Measurements from ENCODE around the gene NABP2. TPM values are rescaled to one million over a fixed set of nuclear protein-coding genes. Genes with fewer than 3 reads are reported as not detected.

Gene NABP2
- total RNA-seq, 2 donors from 2014 or later = 11.9 to 16.3 TPM

DNA sequence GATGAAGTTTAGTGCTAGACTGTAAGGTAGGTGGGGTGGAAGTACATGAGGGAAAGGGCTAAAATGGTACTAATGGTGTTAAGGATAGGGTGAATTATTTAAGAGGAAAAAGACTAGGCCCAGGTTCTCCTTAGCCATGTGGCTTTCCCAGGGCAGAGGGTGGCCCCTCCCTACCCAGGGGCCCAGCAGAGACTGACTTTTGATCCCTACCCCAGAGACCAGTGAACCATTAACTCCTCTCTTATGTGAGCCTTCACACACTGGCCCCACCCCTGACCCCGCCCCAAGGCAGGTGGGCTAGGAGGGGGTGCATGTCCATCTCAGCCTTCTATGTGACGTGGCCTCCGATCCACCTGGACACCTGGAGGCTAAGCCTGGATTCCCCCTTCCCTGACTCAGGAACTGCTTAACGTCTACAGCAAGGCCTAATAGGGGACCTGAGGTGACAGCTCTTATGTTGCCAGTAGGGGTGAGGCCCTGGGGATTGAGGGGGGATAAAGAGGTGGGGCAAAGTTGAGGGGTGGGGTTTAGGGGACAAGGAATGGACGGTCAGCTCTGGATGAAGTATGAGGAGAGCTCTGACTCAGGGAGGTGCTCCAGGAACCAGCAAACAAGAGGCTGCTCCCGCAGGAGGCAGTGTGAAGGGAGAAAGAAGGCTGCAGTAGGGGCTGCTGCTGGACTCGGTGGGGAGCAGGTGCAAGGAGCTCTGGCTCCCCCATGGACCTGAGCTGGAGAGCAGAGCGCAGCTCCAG, 6.5 kb downstream of the NABP2 start:
- no peaks in the 10 kb centered on the region for H3K27me3 ChIP-seq
- intact Hi-C loops (cut with DNase I) = no loop called here
- peak; percentile 63 to 88 (median 84) for TF ChIP-seq POLR2A (IDR thresholded peaks at IDR 0.05)
- TF ChIP-seq, protein P1, sequence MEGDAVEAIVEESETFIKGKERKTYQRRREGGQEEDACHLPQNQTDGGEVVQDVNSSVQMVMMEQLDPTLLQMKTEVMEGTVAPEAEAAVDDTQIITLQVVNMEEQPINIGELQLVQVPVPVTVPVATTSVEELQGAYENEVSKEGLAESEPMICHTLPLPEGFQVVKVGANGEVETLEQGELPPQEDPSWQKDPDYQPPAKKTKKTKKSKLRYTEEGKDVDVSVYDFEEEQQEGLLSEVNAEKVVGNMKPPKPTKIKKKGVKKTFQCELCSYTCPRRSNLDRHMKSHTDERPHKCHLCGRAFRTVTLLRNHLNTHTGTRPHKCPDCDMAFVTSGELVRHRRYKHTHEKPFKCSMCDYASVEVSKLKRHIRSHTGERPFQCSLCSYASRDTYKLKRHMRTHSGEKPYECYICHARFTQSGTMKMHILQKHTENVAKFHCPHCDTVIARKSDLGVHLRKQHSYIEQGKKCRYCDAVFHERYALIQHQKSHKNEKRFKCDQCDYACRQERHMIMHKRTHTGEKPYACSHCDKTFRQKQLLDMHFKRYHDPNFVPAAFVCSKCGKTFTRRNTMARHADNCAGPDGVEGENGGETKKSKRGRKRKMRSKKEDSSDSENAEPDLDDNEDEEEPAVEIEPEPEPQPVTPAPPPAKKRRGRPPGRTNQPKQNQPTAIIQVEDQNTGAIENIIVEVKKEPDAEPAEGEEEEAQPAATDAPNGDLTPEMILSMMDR (IDR thresholded peaks at IDR 0.05) = peak in 2 of 7 experiments; percentile 1 to 8
- ATAC-seq = peak; percentile 93
- H3K9me3 ChIP-seq = no peaks in the 10 kb centered on the region
- H3K27ac ChIP-seq = peak overlapping the region; percentile 72 to 89 (median 86)
- WGBS, 2 donors = 23 to 26% methylated on average over 7 to 8 of the region's 8 CpGs
- H3K4me1 ChIP-seq = peaks cover 42% of the 10 kb centered on the region
- peak; percentile 92 to 95 (median 95) for DNase-seq
- H3K36me3 ChIP-seq (replicated peaks in 1 of 2; ENCODE audit: insufficient read depth in 1 of 2, low read depth in 2 of 2) = no peaks in the 10 kb centered on the region
- H3K4me3 ChIP-seq = peak overlapping the region; percentile 47 to 51

- Histone ChIP-seq H3K9me3 (no peaks in the 10 kb centered on the region), H3K27ac (peak overlapping the region; percentile 72 to 89 (median 86)), H3K36me3 (replicated peaks in 1 of 2; ENCODE audit: insufficient read depth in 1 of 2, low read depth in 2 of 2) (no peaks in the 10 kb centered on the region), H3K4me1 (peaks cover 46% of the 10 kb centered on the region), H3K4me3 (peak overlapping the region; percentile 47 to 51), H3K27me3 (no peaks in the 10 kb centered on the region)
- TF ChIP-seq POLR2A (IDR thresholded peaks at IDR 0.05) = no peak
- TF ChIP-seq, protein P1 (IDR thresholded peaks at IDR 0.05) = no peak
- 50% methylated on average over 11 of the region's 11 CpGs; no CpG with 5 or more reads in 1 of the 2 donors for WGBS, 2 donors
- DNase-seq (peak in 1 of 4 donors; percentile 24), ATAC-seq (no peak)
- intact Hi-C loops (cut with DNase I) = no loop called here
These were observed 7.0 kb downstream of the NABP2 start for GRCh38 chr12:56231184-56231582.

DNA sequence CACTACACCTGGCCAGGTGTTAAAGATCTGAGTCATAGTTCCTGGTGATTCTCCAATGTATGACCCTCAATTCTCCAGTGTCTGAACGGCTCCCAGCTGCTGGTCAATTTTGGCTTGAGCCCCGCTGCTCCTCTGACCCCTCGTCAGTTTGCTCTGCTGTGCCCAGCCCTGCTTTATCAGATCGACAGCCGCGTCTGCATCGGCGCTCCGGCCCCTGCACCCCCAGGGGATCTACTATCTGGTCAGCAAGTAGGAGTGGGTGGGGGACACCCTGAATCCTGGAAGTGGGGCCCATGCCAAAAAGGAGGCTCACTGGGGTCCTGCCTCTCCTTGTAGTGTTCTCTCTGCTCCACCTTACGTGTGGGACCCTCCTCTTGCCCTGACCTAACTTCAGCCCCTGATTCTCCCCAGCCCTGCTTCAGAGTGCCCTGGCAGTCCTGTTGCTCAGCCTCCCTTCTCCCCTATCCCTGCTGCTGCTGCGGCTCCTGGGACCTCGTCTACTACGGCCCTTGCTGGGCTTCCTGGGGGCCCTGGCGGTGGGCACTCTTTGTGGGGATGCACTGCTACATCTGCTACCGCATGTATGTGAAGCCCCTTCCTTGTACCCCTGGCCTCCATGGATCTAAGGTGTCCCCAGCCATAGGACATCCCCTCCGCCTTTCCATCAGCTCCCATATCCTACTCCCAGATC, 10.7 kb downstream of the NABP2 start:
- WGBS, 2 donors = 56 to 69% methylated on average over 7 to 16 of the region's 16 CpGs
- ATAC-seq = no peak

GRCh38 chr12:56236091-56236490, 11.9 kb downstream of the NABP2 start:
- peak overlapping the region in 3 of 4 donors; percentile 71 to 74 (median 73) for H3K27ac ChIP-seq
- no peak overlapping the region for H3K4me3 ChIP-seq
- ATAC-seq = peak; percentile 56
- intact Hi-C loops (cut with DNase I) = no loop called here
- no peaks in the 10 kb centered on the region for H3K36me3 ChIP-seq (replicated peaks in 1 of 2; ENCODE audit: insufficient read depth in 1 of 2, low read depth in 2 of 2)
- peaks cover 43% of the 10 kb centered on the region for H3K4me1 ChIP-seq
- no peaks in the 10 kb centered on the region for H3K9me3 ChIP-seq
- peak; percentile 59 to 87 (median 78) for DNase-seq
- TF ChIP-seq, protein P1 (IDR thresholded peaks at IDR 0.05) = no peak
- TF ChIP-seq POLR2A (IDR thresholded peaks at IDR 0.05) = peak in 1 of 3 donors; percentile 12
- no peaks in the 10 kb centered on the region for H3K27me3 ChIP-seq
- WGBS, 2 donors = 60 to 63% methylated on average over 5 to 6 of the region's 6 CpGs

More for the DNA sequence above, 10.7 kb downstream of the NABP2 start:
- no peaks in the 10 kb centered on the region for H3K9me3 ChIP-seq
- intact Hi-C loops (cut with DNase I) = no loop called here
- no peak overlapping the region for H3K4me3 ChIP-seq
- no peaks in the 10 kb centered on the region for H3K27me3 ChIP-seq
- no peaks in the 10 kb centered on the region for H3K36me3 ChIP-seq (replicated peaks in 1 of 2; ENCODE audit: insufficient read depth in 1 of 2, low read depth in 2 of 2)
- DNase-seq = peak in 3 of 4 donors; percentile 45 to 72 (median 47)
- peak overlapping the region; percentile 62 to 74 (median 72) for H3K27ac ChIP-seq
- H3K4me1 ChIP-seq = peaks cover 50% of the 10 kb centered on the region
- TF ChIP-seq, protein P1 (IDR thresholded peaks at IDR 0.05) = no peak
- no peak for TF ChIP-seq POLR2A (IDR thresholded peaks at IDR 0.05)
